ENCODE data around the gene SRCAP.

The SRCAP gene

GRCh38 chr16:30778549-30779244 is 79.7 kb downstream of the SRCAP start:
- DNase-seq: no peak

DNA sequence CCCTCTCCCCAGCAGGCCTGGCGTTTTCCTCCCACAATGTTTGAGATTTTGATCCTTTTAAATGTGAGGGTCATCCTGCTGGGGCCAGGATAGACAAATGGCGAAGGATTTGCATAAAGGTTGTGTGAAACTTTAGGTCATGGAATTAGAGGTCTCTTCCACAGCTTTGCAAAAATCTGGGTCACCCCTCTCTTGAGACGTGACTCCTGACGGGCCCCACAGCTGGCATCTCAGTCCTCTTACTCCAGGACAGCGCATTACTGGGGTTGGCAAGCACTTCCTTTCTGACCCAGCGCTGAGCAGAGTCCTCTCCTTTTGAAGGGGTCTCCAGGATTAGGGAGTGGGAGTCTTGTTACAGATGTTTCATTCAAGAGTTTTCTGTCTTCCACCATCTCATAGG is 80.6 kb downstream of the SRCAP start:
- no peak for DNase-seq

- no peak for DNase-seq
These were observed 81.0 kb downstream of the SRCAP start for GRCh38 chr16:30780021-30780420.

- DNase-seq: no peak
These were observed 81.6 kb downstream of the SRCAP start for GRCh38 chr16:30780549-30780948.

- no peak for DNase-seq
These were observed 83.7 kb downstream of the SRCAP start for GRCh38 chr16:30782486-30783279.

DNA sequence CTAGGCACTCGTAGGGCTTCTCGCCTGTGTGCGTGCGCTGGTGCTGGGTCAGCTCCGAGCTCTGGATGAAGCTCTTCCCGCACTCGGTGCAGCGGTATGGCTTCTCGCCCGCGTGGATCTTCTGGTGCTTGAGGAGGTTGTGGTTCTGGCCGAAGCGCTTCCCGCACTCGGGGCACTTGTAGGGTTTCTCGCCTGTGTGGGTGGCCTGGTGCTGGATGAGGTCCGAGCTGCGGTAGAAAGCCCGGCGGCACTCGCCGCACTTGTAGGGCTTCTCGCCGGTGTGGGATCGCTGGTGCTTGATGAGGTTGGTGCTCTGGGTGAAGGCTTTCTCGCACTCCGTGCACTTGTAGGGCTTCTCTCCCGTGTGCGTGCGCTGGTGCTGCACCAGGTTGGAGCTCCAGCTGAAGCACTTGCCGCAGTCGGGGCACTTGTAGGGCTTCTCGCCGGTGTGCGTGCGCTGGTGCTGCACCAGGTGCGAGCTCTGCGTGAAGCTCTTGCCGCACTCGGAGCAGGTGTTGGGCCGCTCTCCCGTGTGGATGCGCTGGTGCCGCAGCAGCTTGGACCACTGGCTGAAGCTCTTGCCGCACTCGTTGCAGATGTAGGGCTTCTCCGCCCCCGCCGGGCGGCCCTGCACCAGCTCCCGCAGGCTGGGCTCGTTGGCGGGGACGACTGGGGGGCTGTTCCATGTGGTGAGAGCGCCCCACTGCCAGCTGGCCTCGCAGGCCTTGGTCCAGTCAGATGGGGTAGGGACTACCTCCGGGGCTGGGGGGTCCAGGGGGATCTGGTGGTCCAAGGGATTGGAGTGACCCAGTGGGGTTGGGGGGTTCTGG is 84.5 kb downstream of the SRCAP start:
- DNase-seq: no peak

GRCh38 chr16:30784215-30784614 is 85.2 kb downstream of the SRCAP start:
- DNase-seq: no peak

- DNase-seq: no peak
These were observed 86.4 kb downstream of the SRCAP start for GRCh38 chr16:30785126-30786106.

- DNase-seq: no peak
These were observed 87.4 kb downstream of the SRCAP start for GRCh38 chr16:30786115-30786935.

DNA sequence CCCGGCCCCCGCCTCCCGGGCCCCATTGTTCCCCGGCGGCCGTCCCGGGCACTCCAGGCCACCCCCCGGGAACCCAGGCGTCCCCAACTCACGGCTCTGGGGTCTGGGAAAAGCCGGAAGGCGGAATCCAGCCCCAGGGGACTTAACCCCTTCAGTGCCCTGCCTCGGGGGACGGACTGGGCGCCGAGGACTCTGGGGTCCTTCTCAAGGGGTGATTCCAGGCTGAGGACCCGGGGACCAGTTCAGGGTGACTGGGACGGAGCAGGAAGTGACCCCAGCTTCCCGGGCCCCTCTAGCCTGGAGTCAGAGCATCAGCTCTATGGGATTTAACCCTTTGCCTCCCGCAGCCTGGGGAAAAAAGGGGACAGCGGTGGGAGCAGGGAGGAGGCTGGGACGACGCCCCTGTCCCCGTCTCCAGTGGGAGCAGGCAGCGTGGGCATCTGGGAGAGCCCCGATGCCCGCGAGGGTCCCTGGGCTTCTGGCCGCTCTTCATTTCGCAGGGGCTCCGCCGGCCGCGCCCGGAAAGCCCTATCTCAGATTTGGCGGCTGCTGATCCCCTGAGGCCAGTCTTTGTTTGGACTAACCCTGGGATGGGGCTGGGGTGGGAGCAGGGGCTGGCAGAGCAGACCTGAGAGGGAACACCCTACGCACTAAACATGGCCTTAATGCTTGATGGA is 88.1 kb downstream of the SRCAP start, which contains the start of gene ZNF629:
TSS of gene ZNF629 (minus strand) at position 270 of the 677 bp plus-strand sequence. CDS start 2,723 bp downstream, outside the sequence.
- no peak for DNase-seq

GRCh38 chr16:30787613-30788378 is 88.8 kb downstream of the SRCAP start:
- no peak for DNase-seq
